Erythroblast (primary cell): ENCODE measurements around the gene U2AF2.

Experiments
- GATA1 ChIP-seq: IDR thresholded peaks from 2 replicates; pipeline ENCODE4 v1.6.1; 2011; ENCODE audit warnings: low read depth, mild to moderate bottlenecking, control low read depth, low read length, moderate library complexity
- POLR2A ChIP-seq: IDR thresholded peaks from 2 replicates; pipeline ENCODE4 v1.6.1; 2011; ENCODE audit warnings: mild to moderate bottlenecking, low read length

GRCh38 chr19:55678121-55678671 lies 23.4 kb downstream of the U2AF2 start:
- TF ChIP-seq POLR2A (no peak), GATA1 (no peak)
